ENCODE measurements around the gene CCDC93.

Gene CCDC93

DNA sequence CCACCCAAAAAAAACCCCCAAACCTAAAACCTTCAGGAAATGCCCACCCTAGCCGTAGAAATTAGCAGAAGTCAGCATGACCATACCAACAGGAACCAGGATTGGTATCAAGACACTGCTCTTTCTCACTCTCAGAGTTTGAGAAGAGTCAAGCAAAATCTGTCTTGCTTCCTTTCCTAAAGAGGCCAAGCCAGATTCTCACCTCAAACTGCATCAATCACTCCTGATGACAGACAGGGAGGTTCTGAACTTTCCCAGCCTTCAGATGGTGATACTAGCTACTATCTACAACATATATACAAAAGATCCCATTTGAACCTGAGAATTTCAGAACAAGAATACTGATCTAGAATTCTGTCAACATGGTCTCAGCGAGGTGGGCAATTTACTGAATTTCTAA lies 29.7 kb downstream of the CCDC93 start:
- no peak for DNase-seq

DNA sequence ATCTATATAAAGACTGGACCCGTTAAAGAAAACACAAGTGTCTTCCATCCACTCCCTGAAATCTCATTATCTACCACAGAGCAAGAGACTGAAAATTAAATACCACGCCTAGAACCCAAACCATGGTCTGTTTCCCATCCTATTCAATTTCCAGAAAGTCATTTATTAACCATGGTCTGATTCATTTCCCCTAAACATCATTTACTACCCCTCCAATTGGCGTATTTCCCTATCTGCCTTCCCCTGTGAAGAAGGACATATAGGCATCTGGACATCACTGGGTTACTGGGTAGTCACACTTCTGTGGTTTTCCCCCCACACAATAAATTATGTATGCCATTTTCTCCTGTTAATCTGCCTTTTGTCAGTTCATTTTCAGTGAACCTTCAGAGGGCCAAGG lies 30.8 kb downstream of the CCDC93 start:
- no peak for DNase-seq

- DNase-seq, result no peak
These were observed 31.4 kb downstream of the CCDC93 start for GRCh38 chr2:117982376-117983033.

GRCh38 chr2:117981810-117982209 lies 32.1 kb downstream of the CCDC93 start:
- no peak for DNase-seq

GRCh38 chr2:117980783-117981676 lies 32.8 kb downstream of the CCDC93 start:
- peak; percentile 18 to 52 for DNase-seq

GRCh38 chr2:117979911-117980701 lies 33.8 kb downstream of the CCDC93 start:
- no peak for DNase-seq

GRCh38 chr2:117977696-117978095 lies 36.2 kb downstream of the CCDC93 start:
- DNase-seq, result no peak

DNA sequence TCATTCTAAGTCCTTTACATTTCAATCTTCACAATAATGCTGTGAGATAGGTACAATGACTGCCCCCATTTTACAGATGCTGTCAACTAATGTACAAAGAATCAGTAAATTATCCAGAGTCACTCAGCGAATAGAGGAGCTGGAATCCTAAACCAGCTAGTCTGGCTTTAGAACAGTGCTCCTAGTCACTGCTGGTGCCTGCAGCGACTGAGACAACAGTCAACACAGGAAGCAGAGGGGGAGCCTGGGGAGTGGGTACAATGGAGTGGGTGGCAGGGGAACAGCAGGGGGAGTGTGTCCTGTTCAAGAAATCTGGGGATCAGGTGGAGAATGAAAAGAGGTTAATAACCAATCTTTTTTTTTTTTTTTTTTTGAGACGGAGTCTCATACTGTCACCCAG lies 37.3 kb downstream of the CCDC93 start:
- no peak for DNase-seq

DNA sequence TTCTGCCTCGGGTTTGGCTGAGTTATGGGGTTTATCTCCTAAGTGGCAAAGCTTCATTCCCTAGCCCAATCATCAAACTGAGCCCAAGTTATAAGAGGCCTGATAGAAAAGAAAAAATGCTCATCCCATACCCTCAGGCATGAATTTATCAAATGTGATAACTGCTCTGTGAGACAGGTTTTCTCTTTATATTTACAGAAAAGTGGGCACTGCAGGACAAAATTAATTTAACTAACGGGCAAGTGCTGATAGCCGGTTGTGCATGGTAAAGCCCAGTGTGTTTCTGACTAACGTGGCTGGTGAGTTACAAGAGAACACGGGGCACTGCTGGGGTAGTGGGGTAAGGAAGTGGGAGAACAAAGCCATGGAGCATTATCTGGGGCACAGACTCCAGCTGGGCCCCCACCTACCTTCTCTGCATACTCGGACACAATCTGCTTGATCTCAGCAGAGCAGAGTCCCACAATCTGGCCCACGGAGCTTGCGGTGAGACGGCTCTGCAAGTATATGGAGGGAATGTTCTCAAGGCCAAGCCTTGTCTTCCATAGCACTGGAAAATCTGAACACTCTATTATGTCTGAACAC lies 40.3 kb downstream of the CCDC93 start:
- no peak for DNase-seq

- DNase-seq, result no peak
These were observed 41.3 kb downstream of the CCDC93 start for GRCh38 chr2:117972476-117973123.

GRCh38 chr2:117968722-117969121 lies 45.1 kb downstream of the CCDC93 start:
- no peak for DNase-seq

GRCh38 chr2:117967977-117968718 lies 45.7 kb downstream of the CCDC93 start:
- no peak for DNase-seq

GRCh38 chr2:117963446-117963845 lies 50.4 kb downstream of the CCDC93 start:
- no peak for DNase-seq

DNA sequence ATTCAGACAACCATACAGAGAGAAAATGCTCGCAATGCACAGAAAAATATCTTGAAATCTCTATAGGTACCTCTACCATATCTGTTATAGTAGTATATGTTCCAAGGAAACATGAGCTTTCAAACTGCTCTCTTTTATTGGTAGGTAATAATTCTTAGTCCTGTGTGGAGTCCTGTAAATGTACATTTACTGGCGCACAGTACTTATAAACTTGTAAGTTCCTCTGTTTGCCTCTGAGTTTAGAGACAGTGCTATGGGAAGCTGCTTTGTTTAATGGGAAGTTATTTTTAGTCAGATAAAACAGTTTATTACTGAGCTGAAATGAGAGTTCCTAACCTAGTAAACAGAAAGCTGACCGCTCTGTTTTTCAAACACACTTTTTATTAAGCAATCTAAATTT lies 52.7 kb downstream of the CCDC93 start:
- DNase-seq, result no peak

- no peak for DNase-seq
These were observed 53.6 kb downstream of the CCDC93 start for GRCh38 chr2:117960231-117960630.

DNA sequence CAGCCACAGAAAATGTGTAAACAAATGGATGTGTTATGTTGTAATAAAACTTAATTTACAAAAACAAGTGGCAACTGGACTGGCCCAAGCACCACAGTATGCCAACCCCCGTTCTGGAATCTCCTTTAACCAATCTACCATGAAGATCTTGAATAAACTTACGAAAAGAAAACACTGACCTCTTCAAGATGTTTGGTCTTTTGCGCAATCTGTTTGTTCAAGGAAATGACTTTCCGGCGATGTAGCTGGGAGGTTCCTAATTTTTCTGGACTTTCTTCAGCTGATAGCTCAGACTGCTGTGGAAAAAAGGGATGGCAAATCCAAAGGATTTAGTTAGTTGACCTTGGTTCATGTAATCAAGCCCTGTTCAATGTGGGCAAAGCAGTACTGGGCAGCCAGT lies 55.7 kb downstream of the CCDC93 start:
- DNase-seq, result no peak

DNA sequence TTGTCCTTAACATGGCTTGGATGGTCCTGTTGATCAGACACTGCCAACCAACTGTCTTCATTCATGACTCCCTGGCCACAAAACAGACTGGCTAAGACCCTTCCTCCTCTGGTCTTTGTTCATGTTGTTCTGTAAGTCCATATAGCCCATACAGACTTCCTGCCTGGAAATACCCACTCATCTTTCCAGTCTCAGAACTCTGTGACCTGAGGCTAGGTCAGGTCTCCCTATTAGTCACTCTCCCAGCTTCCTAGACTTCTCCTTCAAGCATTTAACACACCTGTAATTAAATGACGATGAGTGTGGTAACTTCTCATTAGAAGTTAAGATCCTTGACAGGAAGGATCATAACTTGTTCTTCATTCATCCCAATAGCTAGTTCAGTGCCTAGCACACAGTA lies 56.3 kb downstream of the CCDC93 start:
- no peak for DNase-seq

- no peak for DNase-seq
These were observed 57.7 kb downstream of the CCDC93 start for GRCh38 chr2:117956036-117956796.

- no peak for DNase-seq
These were observed 60.6 kb downstream of the CCDC93 start for GRCh38 chr2:117953231-117953630.

DNA sequence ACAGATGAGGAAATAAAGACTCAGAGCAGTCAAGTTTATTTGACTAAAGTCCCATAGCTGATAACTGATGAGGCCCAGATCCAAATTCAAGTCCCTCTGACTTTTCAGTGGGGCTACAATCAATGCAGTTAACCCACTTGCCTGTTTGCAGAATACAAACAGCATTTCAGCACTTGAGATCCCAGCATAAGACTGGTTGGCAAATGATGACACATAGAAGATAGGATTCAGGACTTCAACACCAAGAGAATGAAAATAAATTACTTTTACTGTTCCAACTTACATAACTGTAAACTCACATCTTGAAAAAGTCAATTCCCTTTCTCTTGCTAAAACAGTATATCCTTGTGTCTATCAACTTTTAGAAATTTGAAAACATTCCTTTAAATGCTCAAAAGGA lies 61.2 kb downstream of the CCDC93 start:
- no peak for DNase-seq

GRCh38 chr2:117952228-117952627 lies 61.6 kb downstream of the CCDC93 start:
- no peak for DNase-seq
